K562 (cell line): ENCODE data around the gene DPYSL4.

Experiments
- BCLAF1 ChIP-seq, 2 experiments: fragments of 450-650 bp in 1 of 2; IDR thresholded peaks; 2 replicates each; pipeline ENCODE4 v1.6.1; 2011 to 2017; ENCODE audit warnings: low read depth in 2 of 2, antibody characterized with exemption in 1 of 2, borderline replicate concordance in 1 of 2, low read length in 1 of 2, mild to moderate bottlenecking in 1 of 2, mixed read lengths in 1 of 2; ENCODE audit not compliant: control insufficient read depth in 1 of 2
- CHD4 ChIP-seq: fragments of 200-600 bp; sonication (generic); IDR thresholded peaks from 3 replicates; pipeline ENCODE4 v1.6.1; 2012; ENCODE audit warnings: low read depth, mild to moderate bottlenecking, mixed read lengths, low read length, inconsistent platforms; ENCODE audit not compliant: insufficient read depth, insufficient replicate concordance, poor library complexity, severe bottlenecking
- CXXC5 ChIP-seq: fragments of 250-450 bp; sonication (Bioruptor Pico); IDR thresholded peaks from 2 replicates; pipeline ENCODE4 v1.8.0; 2022; ENCODE audit warnings: inconsistent platforms, mild to moderate bottlenecking, moderate library complexity
- NR2C1 ChIP-seq, 2 experiments: fragments of 450-650 bp; IDR thresholded peaks; 2 replicates each; pipeline ENCODE4 v1.6.1; 2017; ENCODE audit warnings: mild to moderate bottlenecking in 2 of 2, antibody characterized with exemption in 1 of 2, inconsistent platforms in 1 of 2, missing compliant biosample characterization in 1 of 2, missing genetic modification characterization in 1 of 2
- SMARCC2 ChIP-seq: fragments of 450-650 bp; IDR thresholded peaks from 2 replicates; pipeline ENCODE4 v1.6.1; 2017; ENCODE audit warnings: antibody characterized with exemption, moderate library complexity, mild to moderate bottlenecking, low read depth
- TF ChIP-seq, protein P1 (sequence below): fragments of 250-450 bp; sonication (Bioruptor Pico); IDR thresholded peaks from 2 replicates; pipeline ENCODE4 v1.4.0; 2020; ENCODE audit warnings: borderline replicate concordance

- TF ChIP-seq SMARCC2 (no peak), BCLAF1 (IDR thresholded peaks at IDR 0.05; ENCODE audit: borderline replicate concordance in 1 of 2, control insufficient read depth in 1 of 2, low read depth in 2 of 2, low read length in 1 of 2) (no peak), CXXC5 (CRISPR knock-in tag) (no peak), CHD4 (no peak), NR2C1 (IDR thresholded peaks at IDR 0.05) (no peak), NR2C1 (tag; IDR thresholded peaks at IDR 0.05) (no peak)
- TF ChIP-seq, protein P1, sequence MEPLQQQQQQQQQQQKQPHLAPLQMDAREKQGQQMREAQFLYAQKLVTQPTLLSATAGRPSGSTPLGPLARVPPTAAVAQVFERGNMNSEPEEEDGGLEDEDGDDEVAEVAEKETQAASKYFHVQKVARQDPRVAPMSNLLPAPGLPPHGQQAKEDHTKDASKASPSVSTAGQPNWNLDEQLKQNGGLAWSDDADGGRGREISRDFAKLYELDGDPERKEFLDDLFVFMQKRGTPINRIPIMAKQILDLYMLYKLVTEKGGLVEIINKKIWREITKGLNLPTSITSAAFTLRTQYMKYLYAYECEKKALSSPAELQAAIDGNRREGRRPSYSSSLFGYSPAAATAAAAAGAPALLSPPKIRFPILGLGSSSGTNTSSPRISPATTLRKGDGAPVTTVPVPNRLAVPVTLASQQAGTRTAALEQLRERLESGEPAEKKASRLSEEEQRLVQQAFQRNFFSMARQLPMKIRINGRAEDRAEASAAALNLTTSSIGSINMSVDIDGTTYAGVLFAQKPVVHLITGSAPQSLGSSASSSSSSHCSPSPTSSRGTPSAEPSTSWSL (CRISPR knock-in tag) = no peak
These were observed 53.8 kb downstream of the DPYSL4 start for GRCh38 chr10:132240581-132240980.
